HEK293T (cell line): Measurements from ENCODE around the gene ARHGAP22.
A peak's percentile ranks its signal among the peaks of the same experiment; 100 is the strongest.

ENCODE experiments used
- CTCF ChIA-PET: fragments of 350-600 bp; formaldehyde crosslinking; extraction: SDS; loops from one replicate; lab custom pipeline; 2021; ENCODE audit warnings: antibody characterized with exemption, inconsistent platforms; lab: Yijun Ruan, JAX
- POLR2A ChIA-PET: fragments of 350-600 bp; formaldehyde crosslinking; extraction: SDS; loops from one replicate; lab custom pipeline; 2020; ENCODE audit warnings: antibody characterized with exemption, inconsistent platforms; lab: Yijun Ruan, JAX
- DNase-seq: peaks from one replicate; pipeline ENCODE4 v3.0.0; 2012; ENCODE audit warnings: mixed read lengths; ENCODE audit errors: extremely low spot score
- ARNT ChIP-seq: fragments of 450-650 bp; IDR thresholded peaks from 2 replicates; pipeline ENCODE4 v1.6.1; 2017; ENCODE audit warnings: mild to moderate bottlenecking
- BHLHE40 ChIP-seq: fragments of 450-650 bp; IDR thresholded peaks from 2 replicates; pipeline ENCODE4 v1.6.1; 2016; ENCODE audit warnings: mild to moderate bottlenecking, moderate library complexity, borderline replicate concordance
- CTBP1 ChIP-seq: fragments of 450-650 bp; IDR thresholded peaks from 2 replicates; pipeline ENCODE4 v1.6.1; 2016; ENCODE audit warnings: borderline replicate concordance
- ELF4 ChIP-seq: fragments of 450-650 bp; IDR thresholded peaks from 2 replicates; pipeline ENCODE4 v1.6.1; 2017; ENCODE audit warnings: antibody characterized with exemption
- FOXA1 ChIP-seq: fragments of 450-650 bp; IDR thresholded peaks from 2 replicates; pipeline ENCODE4 v1.6.1; 2016; ENCODE audit warnings: mild to moderate bottlenecking
- FOXK2 ChIP-seq: fragments of 450-650 bp; IDR thresholded peaks from 2 replicates; pipeline ENCODE4 v1.6.1; 2016; ENCODE audit warnings: mild to moderate bottlenecking
- FOXM1 ChIP-seq: fragments of 450-650 bp; IDR thresholded peaks from 2 replicates; pipeline ENCODE4 v1.6.1; 2017; ENCODE audit warnings: mild to moderate bottlenecking, borderline replicate concordance
- HDGF ChIP-seq: fragments of 450-650 bp; IDR thresholded peaks from 2 replicates; pipeline ENCODE4 v1.6.1; 2017; ENCODE audit warnings: antibody characterized with exemption, borderline replicate concordance
- L3MBTL2 ChIP-seq: fragments of 450-650 bp; conservative IDR thresholded peaks from 2 replicates; pipeline ENCODE4 v1.6.1; 2016; ENCODE audit warnings: mild to moderate bottlenecking
- LEF1 ChIP-seq: fragments of 450-650 bp; IDR thresholded peaks from 2 replicates; pipeline ENCODE4 v1.6.1; 2017; ENCODE audit warnings: mild to moderate bottlenecking, borderline replicate concordance
- NFRKB ChIP-seq: fragments of 450-650 bp; IDR thresholded peaks from 2 replicates; pipeline ENCODE4 v1.6.1; 2016; ENCODE audit warnings: mild to moderate bottlenecking, moderate library complexity
- SP1 ChIP-seq: fragments of 450-650 bp; IDR thresholded peaks from 2 replicates; pipeline ENCODE4 v1.6.1; 2017
- SUZ12 ChIP-seq: fragments of 450-650 bp; IDR thresholded peaks from 2 replicates; pipeline ENCODE4 v1.6.1; 2016; ENCODE audit warnings: mild to moderate bottlenecking
- TARDBP ChIP-seq: fragments of 450-650 bp; IDR thresholded peaks from 2 replicates; pipeline ENCODE4 v1.6.1; 2016
- ZNF384 ChIP-seq: fragments of 450-650 bp; IDR thresholded peaks from 2 replicates; pipeline ENCODE4 v1.6.1; 2016
- TF ChIP-seq, protein P1 (sequence below): fragments of 450-650 bp; IDR thresholded peaks from 2 replicates; pipeline ENCODE4 v1.6.1; 2016

Gene ARHGAP22

DNA sequence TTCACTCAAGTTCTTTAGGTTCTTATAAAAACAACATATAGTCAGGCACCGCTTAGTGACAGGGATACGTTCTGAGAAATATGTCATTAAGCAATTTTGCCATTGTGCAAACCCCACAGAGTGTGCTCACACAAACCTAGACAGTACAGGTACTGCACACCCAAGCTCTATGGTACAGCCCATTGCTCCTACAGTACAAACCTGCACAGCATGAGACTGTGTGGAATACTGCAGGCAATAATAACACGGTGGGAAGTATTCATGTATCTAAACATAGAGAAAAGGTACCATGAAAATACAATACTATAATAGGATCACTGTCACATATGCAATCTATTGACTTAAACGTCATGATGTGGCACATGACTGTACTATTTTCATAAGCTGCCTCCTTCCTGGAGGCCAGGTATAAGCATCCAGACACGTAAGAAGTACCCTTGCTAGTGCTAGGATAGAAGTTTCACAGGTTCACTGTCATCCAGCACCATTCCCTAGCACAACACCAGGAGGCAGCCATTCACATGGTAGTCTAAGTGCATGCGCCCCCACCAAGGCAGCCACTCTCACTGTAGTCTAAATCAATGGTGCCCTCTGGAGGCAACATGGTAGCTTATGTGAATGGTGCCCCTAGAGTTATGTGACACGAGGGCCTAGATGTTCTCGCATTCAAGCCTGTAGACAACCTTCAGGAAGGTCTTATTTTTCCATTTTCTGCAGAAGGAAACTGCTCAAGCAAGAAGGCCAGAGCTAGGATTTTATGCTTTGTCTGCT, 98.5 kb downstream of the ARHGAP22 start:
- CTCF ChIA-PET = no interaction called here
- TF ChIP-seq, protein P1, sequence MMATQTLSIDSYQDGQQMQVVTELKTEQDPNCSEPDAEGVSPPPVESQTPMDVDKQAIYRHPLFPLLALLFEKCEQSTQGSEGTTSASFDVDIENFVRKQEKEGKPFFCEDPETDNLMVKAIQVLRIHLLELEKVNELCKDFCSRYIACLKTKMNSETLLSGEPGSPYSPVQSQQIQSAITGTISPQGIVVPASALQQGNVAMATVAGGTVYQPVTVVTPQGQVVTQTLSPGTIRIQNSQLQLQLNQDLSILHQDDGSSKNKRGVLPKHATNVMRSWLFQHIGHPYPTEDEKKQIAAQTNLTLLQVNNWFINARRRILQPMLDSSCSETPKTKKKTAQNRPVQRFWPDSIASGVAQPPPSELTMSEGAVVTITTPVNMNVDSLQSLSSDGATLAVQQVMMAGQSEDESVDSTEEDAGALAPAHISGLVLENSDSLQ = no peak
- TF ChIP-seq BHLHE40 (no peak), NFRKB (no peak), LEF1 (no peak), HDGF (no peak), FOXA1 (no peak), ARNT (no peak), SUZ12 (no peak), FOXM1 (no peak), TARDBP (no peak), L3MBTL2 (no peak), CTBP1 (no peak), SP1 (no peak), ZNF384 (no peak)
- POLR2A ChIA-PET = no interaction called here
- peak; percentile 28 for DNase-seq

DNA sequence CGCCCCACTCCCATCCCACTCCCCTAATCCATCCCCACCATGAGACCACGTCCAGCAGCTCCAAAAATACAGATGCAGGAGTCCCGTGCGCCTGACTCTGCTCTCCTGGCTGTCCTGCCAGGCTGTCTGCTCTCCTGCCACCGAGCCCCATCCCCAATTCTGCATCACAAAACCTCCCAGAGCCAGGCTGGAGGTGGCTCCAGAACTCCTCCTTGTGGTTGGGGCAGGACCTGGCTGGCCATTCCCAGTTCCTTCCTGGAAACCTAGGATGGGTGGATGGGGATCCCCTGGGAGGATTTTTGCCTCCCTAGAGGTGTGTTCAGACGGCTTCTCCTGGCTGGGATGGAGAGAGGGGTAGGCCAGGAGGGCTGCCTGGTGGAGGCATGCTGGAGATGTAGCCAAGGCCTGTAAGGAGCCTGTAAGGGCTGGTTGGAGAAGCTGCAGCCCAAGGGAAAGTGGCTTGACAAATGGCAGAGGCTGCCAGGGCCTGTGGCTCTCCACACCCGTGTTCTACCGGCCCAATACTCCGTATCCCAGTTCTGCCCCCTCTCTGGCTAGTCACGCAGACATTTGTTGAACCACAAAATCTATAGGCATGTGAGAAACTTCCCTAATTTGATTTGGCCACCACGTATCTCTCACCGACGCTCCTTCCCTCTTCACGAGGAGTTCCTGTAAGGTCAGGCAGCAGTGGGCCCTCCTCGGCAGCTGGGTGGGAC, 99.3 kb downstream of the ARHGAP22 start:
- CTCF ChIA-PET = no interaction called here

DNA sequence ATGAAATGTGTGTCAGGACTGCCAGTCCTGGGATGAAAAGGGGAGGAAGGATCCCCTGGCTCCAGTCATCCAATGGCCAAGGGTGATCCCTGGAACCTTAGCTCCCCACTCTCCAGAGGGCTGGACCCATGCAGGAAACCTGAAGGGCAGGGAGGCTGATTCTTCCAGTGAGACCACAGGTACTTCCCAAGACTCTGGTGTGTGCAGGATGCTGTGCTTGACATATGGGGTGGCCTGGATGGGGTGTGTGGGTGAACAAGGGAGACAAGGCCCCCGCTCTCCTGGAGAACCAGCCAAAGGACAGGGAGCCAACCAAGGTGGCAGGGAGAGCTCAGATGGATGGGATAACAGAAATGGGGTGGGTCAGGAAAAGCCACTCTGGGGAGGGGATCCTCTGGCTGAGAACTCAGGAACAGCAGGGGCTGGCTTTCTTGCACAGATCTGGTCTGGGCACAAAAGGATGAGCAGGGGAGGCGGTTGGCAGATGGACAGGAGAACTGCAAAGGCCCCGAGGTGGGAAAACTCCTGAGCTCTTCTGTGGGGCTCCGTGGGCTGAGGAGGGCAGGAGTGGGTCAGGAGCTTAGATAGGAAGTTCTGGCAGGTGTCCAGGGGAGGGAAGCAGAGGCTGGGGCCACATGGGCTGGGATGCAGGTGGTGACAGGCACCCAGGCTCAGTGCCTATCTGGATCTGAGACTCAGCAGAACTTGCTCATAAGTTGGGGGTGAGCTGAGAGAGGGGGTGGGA, 100.6 kb downstream of the ARHGAP22 start:
- DNase-seq = no peak
- ChIA-PET CTCF (interaction anchor here (1.1 kb wide), 1 partner anchor 151 kb away, joined by 4 read pairs; no protein-coding TSS in a partner anchor), POLR2A (no interaction called here)
- TF ChIP-seq, protein P1 = no peak
- TF ChIP-seq ELF4 = no peak
- no peak for TF ChIP-seq L3MBTL2
- TF ChIP-seq ARNT = no peak
- TF ChIP-seq FOXA1 = no peak
- no peak for TF ChIP-seq SP1
- TF ChIP-seq SUZ12 = no peak
- no peak for TF ChIP-seq CTBP1
- TF ChIP-seq HDGF = no peak
- no peak for TF ChIP-seq ZNF384
- TF ChIP-seq FOXK2 = no peak
- no peak for TF ChIP-seq TARDBP
- TF ChIP-seq BHLHE40 = no peak

More for the DNA sequence above, 99.3 kb downstream of the ARHGAP22 start:
- TF ChIP-seq BHLHE40 = no peak
- no peak for TF ChIP-seq FOXA1
- TF ChIP-seq, protein P1 = no peak
- no peak for TF ChIP-seq FOXM1
- no peak for TF ChIP-seq HDGF
- no peak for TF ChIP-seq ELF4
- TF ChIP-seq LEF1 = no peak
- TF ChIP-seq TARDBP = no peak
- TF ChIP-seq SUZ12 = no peak
- TF ChIP-seq SP1 = no peak
- no peak for TF ChIP-seq CTBP1
- DNase-seq = no peak
- POLR2A ChIA-PET = no interaction called here

DNA sequence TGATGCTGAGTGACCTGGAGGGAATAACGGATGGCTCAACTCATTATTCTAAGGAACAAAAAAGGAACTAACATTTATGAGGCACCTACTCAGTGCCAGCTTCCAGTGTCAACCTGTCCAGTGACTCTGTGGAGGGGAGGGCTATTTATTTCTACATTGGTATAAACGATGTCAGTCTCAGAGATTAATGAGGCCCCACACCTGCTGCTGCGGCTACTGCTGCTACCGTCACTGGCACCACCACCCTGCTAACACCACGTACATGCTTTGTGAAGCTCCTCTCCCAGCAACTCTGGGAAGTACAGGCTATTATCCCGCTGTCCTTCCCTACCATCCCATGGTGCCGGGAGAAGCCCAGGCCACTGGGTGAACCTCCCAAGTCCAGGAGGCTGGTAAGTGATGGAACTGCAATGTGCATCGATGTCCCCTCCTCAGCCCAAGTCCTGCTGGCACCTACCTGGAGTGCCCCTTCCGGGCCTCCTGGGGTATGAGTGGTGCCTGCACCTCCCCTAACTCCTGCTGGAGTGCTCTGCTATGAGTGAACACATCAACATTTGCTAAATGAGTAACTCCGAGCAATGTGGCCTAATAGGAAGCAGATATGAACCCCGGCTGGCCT, 101.5 kb downstream of the ARHGAP22 start:
- TF ChIP-seq CTBP1 (no peak), ZNF384 (no peak), FOXM1 (no peak), FOXK2 (no peak), HDGF (no peak), ELF4 (no peak), BHLHE40 (no peak), SP1 (no peak), NFRKB (no peak), SUZ12 (no peak), FOXA1 (no peak), ARNT (no peak), L3MBTL2 (no peak), LEF1 (no peak)
- DNase-seq = no peak
- POLR2A ChIA-PET = no interaction called here
- CTCF ChIA-PET = interaction anchor here (1.1 kb wide), 1 partner anchor 152 kb away, joined by 4 read pairs; no protein-coding TSS in a partner anchor

DNA sequence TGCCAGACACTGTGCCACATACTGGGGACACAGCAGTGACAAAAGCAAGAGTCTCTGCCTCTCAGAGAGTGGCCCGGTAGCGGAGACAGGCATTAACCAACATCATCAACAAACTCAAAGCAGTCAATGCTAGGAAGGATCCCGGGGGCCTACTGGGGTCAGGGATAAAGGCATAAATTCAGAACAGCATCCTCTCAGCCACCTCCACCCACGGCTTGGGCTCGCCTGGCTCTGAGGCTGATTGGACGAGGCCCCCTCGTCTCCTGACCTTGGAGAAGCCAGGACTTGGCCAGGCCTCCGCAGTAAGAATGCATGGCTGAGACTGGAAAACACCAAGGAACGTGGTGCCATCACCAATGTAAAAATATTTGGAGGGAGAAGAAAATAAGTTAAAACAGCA, 102.1 kb downstream of the ARHGAP22 start:
- POLR2A ChIA-PET = no interaction called here
- no peak for TF ChIP-seq SP1
- TF ChIP-seq NFRKB = no peak
- no peak for DNase-seq
- CTCF ChIA-PET = no interaction called here
